Vagina (tissue), 2 donors: ENCODE data around the gene OSBPL6.

Source experiments
- CTCF ChIP-seq, 3 experiments: fragments of 450-650 bp in 2 of 3; fragments of 200-600 bp in 1 of 3; sonication (generic) in 1 of 3; IDR thresholded peaks; one replicate each; pipeline ENCODE4 v1.5.1; 2017 to 2019; ENCODE audit warnings: antibody characterized with exemption in 3 of 3, mild to moderate bottlenecking in 2 of 3, moderate library complexity in 2 of 3
- POLR2A ChIP-seq, 2 donors: fragments of 450-650 bp; IDR thresholded peaks; one replicate each; pipeline ENCODE4 v1.6.1; 2017; ENCODE audit warnings: antibody characterized with exemption in 2 of 2, mild to moderate bottlenecking in 2 of 2, moderate library complexity in 2 of 2

DNA sequence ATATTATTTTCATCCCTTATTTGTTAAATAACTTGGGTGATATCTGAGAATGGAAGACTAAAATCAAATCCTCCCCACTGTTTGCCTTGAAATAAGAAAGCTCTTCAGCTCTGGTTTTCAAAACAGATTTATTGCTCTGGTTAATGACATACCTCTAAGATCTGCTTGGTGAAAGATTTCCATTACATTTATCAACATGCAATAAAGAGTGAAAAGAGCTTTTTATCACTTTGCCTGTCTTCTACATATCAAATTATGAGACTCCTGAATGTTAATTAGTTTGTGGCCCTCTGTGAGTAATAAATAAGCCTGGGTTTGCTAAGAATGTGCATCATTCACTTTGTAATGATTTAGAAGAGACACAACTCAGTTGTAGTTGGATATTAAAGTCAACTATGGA is 140.9 kb downstream of the OSBPL6 start:
- no peak for TF ChIP-seq CTCF (IDR thresholded peaks at IDR 0.05)
- TF ChIP-seq POLR2A (IDR thresholded peaks at IDR 0.05): no peak
